Measurements from ENCODE around the gene THRAP3.

DNA sequence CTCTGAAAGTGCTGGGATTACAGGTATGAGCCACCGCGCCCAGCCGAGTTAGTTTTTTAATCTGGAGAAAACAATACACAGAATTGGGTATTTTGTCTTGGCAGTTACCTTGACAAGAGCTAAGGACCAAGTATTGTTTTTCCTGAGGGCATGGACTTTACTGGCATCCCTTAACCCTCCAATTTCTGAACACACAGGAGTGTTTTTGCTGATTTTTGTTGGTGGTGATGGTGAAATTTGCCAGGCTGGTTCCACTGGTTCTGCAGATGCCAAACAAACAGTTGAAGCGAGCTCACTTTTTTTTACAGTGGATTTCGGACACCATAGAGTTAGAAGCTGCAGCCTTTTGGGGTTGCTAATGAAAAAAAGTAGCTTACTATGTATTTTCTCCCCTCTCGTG, 44.7 kb downstream of the THRAP3 start:
- no peak for TF ChIP-seq TCF12 (IDR thresholded peaks at IDR 0.05; ENCODE audit: low read depth, low read length)
- TF ChIP-seq POLR2AphosphoS5 (IDR thresholded peaks at IDR 0.05; ENCODE audit: low read depth, low read length), result no peak
- no peak for TF ChIP-seq POLR2A (IDR thresholded peaks at IDR 0.05; ENCODE audit: control extremely low read depth in 1 of 2, low read depth in 2 of 2, low read length in 2 of 2)
- no peak for TF ChIP-seq CHD2 (IDR thresholded peaks at IDR 0.05; ENCODE audit: low read length)
- no peak for TF ChIP-seq JUND (IDR thresholded peaks at IDR 0.05; ENCODE audit: low read length)
- TF ChIP-seq SAP30 (IDR thresholded peaks at IDR 0.05; ENCODE audit: insufficient read depth, insufficient replicate concordance, low read length), result no peak
- no peak for TF ChIP-seq CREB1 (IDR thresholded peaks at IDR 0.05)
- TF ChIP-seq, protein P1, sequence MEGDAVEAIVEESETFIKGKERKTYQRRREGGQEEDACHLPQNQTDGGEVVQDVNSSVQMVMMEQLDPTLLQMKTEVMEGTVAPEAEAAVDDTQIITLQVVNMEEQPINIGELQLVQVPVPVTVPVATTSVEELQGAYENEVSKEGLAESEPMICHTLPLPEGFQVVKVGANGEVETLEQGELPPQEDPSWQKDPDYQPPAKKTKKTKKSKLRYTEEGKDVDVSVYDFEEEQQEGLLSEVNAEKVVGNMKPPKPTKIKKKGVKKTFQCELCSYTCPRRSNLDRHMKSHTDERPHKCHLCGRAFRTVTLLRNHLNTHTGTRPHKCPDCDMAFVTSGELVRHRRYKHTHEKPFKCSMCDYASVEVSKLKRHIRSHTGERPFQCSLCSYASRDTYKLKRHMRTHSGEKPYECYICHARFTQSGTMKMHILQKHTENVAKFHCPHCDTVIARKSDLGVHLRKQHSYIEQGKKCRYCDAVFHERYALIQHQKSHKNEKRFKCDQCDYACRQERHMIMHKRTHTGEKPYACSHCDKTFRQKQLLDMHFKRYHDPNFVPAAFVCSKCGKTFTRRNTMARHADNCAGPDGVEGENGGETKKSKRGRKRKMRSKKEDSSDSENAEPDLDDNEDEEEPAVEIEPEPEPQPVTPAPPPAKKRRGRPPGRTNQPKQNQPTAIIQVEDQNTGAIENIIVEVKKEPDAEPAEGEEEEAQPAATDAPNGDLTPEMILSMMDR (IDR thresholded peaks at IDR 0.05; ENCODE audit: control extremely low read depth in 1 of 3, insufficient read depth in 1 of 3, low read depth in 1 of 3, low read length in 3 of 3), result no peak
- no peak for TF ChIP-seq EZH2 (IDR thresholded peaks at IDR 0.05; ENCODE audit: low read depth, low read length, severe bottlenecking)
- TF ChIP-seq EP300 (IDR thresholded peaks at IDR 0.05; ENCODE audit: borderline replicate concordance in 1 of 2, low read depth in 2 of 2, low read length in 2 of 2), result no peak
- TF ChIP-seq, protein P2, sequence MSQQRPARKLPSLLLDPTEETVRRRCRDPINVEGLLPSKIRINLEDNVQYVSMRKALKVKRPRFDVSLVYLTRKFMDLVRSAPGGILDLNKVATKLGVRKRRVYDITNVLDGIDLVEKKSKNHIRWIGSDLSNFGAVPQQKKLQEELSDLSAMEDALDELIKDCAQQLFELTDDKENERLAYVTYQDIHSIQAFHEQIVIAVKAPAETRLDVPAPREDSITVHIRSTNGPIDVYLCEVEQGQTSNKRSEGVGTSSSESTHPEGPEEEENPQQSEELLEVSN (IDR thresholded peaks at IDR 0.05), result no peak

Measured in H1 (cell line).